ENCODE measurements around the gene IFNAR1. TPM values are rescaled to one million over a fixed set of nuclear protein-coding genes. Genes with fewer than 3 reads are reported as not detected.

Gene IFNAR1
- total RNA-seq, 6 experiments from 2014 or later: 42.0 to 49.7 (median 43.6) TPM

- Mint-ChIP-seq H3K27ac (no peak overlapping the region), H3K27me3 (ENCODE audit: insufficient read depth) (no peaks in the 10 kb centered on the region), H3K36me3 (ENCODE audit: low read depth) (peaks cover 21% of the 10 kb centered on the region), H3K9me3 (peaks cover 16% of the 10 kb centered on the region), H3K4me1 (ENCODE audit: low read depth) (no peaks in the 10 kb centered on the region), H3K4me3 (no peak overlapping the region)
- DNase-seq: no peak
- no peak for TF ChIP-seq CTCF (IDR thresholded peaks at IDR 0.05)
These were observed 9.4 kb downstream of the IFNAR1 start for GRCh38 chr21:33334191-33334590.

- no peak overlapping the region for H3K4me3 Mint-ChIP-seq
- DNase-seq: no peak
- peaks cover 16% of the 10 kb centered on the region for H3K9me3 Mint-ChIP-seq
- no peak for TF ChIP-seq CTCF (IDR thresholded peaks at IDR 0.05)
- H3K36me3 Mint-ChIP-seq (ENCODE audit: low read depth): peaks cover 21% of the 10 kb centered on the region
- no peak overlapping the region for H3K27ac Mint-ChIP-seq
- peaks cover 2% of the 10 kb centered on the region; the same call in 1 of the 2 replicates for H3K4me1 Mint-ChIP-seq (ENCODE audit: low read depth)
- H3K27me3 Mint-ChIP-seq (ENCODE audit: insufficient read depth): no peaks in the 10 kb centered on the region
These were observed 10.1 kb downstream of the IFNAR1 start for GRCh38 chr21:33334824-33335223.

- H3K4me3 Mint-ChIP-seq: no peak overlapping the region
- peaks cover 5% of the 10 kb centered on the region; the same call in 1 of the 2 replicates for H3K4me1 Mint-ChIP-seq (ENCODE audit: low read depth)
- TF ChIP-seq CTCF (IDR thresholded peaks at IDR 0.05): no peak
- no peak for DNase-seq
- H3K36me3 Mint-ChIP-seq (ENCODE audit: low read depth): peaks cover 5% of the 10 kb centered on the region
- no peaks in the 10 kb centered on the region for H3K27me3 Mint-ChIP-seq (ENCODE audit: insufficient read depth)
- H3K9me3 Mint-ChIP-seq: no peaks in the 10 kb centered on the region
- no peak overlapping the region for H3K27ac Mint-ChIP-seq
These were observed 14.4 kb downstream of the IFNAR1 start for GRCh38 chr21:33339135-33339534.

- Mint-ChIP-seq H3K27ac (no peak overlapping the region), H3K9me3 (no peaks in the 10 kb centered on the region), H3K27me3 (ENCODE audit: insufficient read depth) (no peaks in the 10 kb centered on the region), H3K4me3 (no peak overlapping the region), H3K4me1 (ENCODE audit: low read depth) (peaks cover 5% of the 10 kb centered on the region; the same call in 1 of the 2 replicates), H3K36me3 (ENCODE audit: low read depth) (peaks cover 5% of the 10 kb centered on the region)
- no peak for TF ChIP-seq CTCF (IDR thresholded peaks at IDR 0.05)
- no peak for DNase-seq
These were observed 15.1 kb downstream of the IFNAR1 start for GRCh38 chr21:33339918-33340317.

GRCh38 chr21:33345751-33346238, 21.0 kb downstream of the IFNAR1 start:
- no peaks in the 10 kb centered on the region for H3K9me3 Mint-ChIP-seq
- 0 out of 2 replicates have a peak, but pooled peaks cover 5% of the 10 kb centered on the region for H3K4me1 Mint-ChIP-seq (ENCODE audit: low read depth)
- H3K27me3 Mint-ChIP-seq (ENCODE audit: insufficient read depth): no peaks in the 10 kb centered on the region
- H3K4me3 Mint-ChIP-seq: no peak overlapping the region
- H3K36me3 Mint-ChIP-seq (ENCODE audit: low read depth): peaks cover 11% of the 10 kb centered on the region
- no peak for DNase-seq
- no peak for TF ChIP-seq CTCF (IDR thresholded peaks at IDR 0.05)
- H3K27ac Mint-ChIP-seq: no peak overlapping the region

Measured in HFFc6 (cell line).